Adrenal gland (tissue), 12 donors: ENCODE measurements around the gene ISL1. TPM values are rescaled to one million over a fixed set of nuclear protein-coding genes. Genes with fewer than 3 reads are reported as not detected.

Source experiments
- DNase-seq, 7 donors: peaks; one replicate each; pipeline ENCODE4 v3.0.0-alpha.2; 2019 to 2020
- H3K27ac ChIP-seq, 5 donors: fragments of 200-600 bp; sonication (generic) in 4 of 5; 1 replicate in 3 of 5; 2 replicates in 2 of 5; pipeline versions ENCODE4 v1.5.1 to v1.8.0; 2016 to 2020; ENCODE audit warnings: mild to moderate bottlenecking in 1 of 5
- H3K27me3 ChIP-seq: fragments of 200-600 bp; 2 replicates; pipeline ENCODE4 v1.8.0; 2021
- H3K36me3 ChIP-seq, 2 donors: fragments of 200-600 bp; replicated peaks in 1 of 2; 1 replicate in 1 of 2; 2 replicates in 1 of 2; pipeline versions ENCODE4 v1.5.1 to v1.8.0; 2018 to 2022
- H3K4me1 ChIP-seq, 2 donors: fragments of 200-600 bp; replicated peaks in 1 of 2; 1 replicate in 1 of 2; 2 replicates in 1 of 2; pipeline versions ENCODE4 v1.5.1 to v1.8.0; 2018 to 2021
- H3K4me3 ChIP-seq, 4 donors: fragments of 200-600 bp; sonication (generic) in 3 of 4; one replicate each; pipeline ENCODE4 v1.5.1; 2016 to 2018
- H3K9me3 ChIP-seq, 3 donors: fragments of 200-600 bp; sonication (generic) in 1 of 3; replicated peaks in 1 of 3; 1 replicate in 2 of 3; 2 replicates in 1 of 3; pipeline versions ENCODE4 v1.5.1 to v1.8.0; 2016 to 2021
- CTCF ChIP-seq, 6 experiments: fragments of 450-650 bp in 4 of 6; fragments of 200-600 bp in 2 of 6; sonication (generic) in 1 of 6; IDR thresholded peaks; 1 replicate in 5 of 6; 2 replicates in 1 of 6; pipeline versions ENCODE4 v1.5.1 to v1.8.0; 2016 to 2021; ENCODE audit warnings: antibody characterized with exemption in 6 of 6, mild to moderate bottlenecking in 2 of 6, moderate library complexity in 1 of 6
- POLR2A ChIP-seq, 2 donors: fragments of 450-650 bp; IDR thresholded peaks; one replicate each; pipeline ENCODE4 v1.6.1; 2017; ENCODE audit warnings: antibody characterized with exemption in 2 of 2, mild to moderate bottlenecking in 2 of 2, moderate library complexity in 1 of 2
- WGBS, 4 donors: extraction: QIAGEN DNeasy Blood & Tissue Kit in 2 of 4; methylation state at CpG; one replicate each; pipeline versions ENCODE4 v1.1.5 to v1.1.7; 2013 to 2017; 5-methylcytosine and 5-hydroxymethylcytosine counted together
- intact Hi-C, 2 donors: fragments of 100-400 bp; cut with DNase I; formaldehyde crosslinking; loops; one replicate each; pipeline versions ENCODE4 v1.14.1 to v1.15.0; 2022 to 2023
- polyA plus RNA-seq, 3 donors: library from polyadenylated mRNA; stranded (reverse); fragments of 200-250 nt in 2 of 3; fragments of 350-450 nt in 1 of 3; fragmentation: Illumina TruSeq in 1 of 3; extraction: RNeasy Lipid Tissue Mini Kit (QIAGEN cat#74804) in 1 of 3; gene quantifications; one replicate each; pipeline ENCODE4 v1.2.3, GENCODE V29; 2013 to 2014
- total RNA-seq, 9 donors: library from RNA; depleted of rRNA in 4 of 9; stranded (reverse); fragments of >200 nt in 4 of 9; fragments of 120-200 nt in 1 of 9; fragmentation: NEBNext Ultra II Directional in 1 of 9; extraction: Animal tissue kit (Norgen Biotek cat#: 25700) in 1 of 9; gene quantifications; one replicate each; pipeline versions ENCODE4 v1.1.0 to v1.2.4, GENCODE V29; 2013 to 2023
- donor health status: healthy with polysubstance abuse.
- donor health status: Bipolar disorder and iron deficiency.
- donor health status: DM: yes; HTN: yes; CAD: no.
- donor health status: DM: no; HTN: no; CAD: no.
- donor health status: DM: no; HTN: no; CAD: no.
- donor health status: DM: yes; HTN: yes; CAD: no.

The ISL1 gene
- total and polyA plus RNA-seq, 12 donors = 0.13 to 10.0 (median 0.69) TPM; not detected in 4

- intact Hi-C loops = no loop called here
- no peak for DNase-seq
- TF ChIP-seq CTCF (IDR thresholded peaks at IDR 0.05) = no peak
- no peak for TF ChIP-seq POLR2A (IDR thresholded peaks at IDR 0.05)
- Histone ChIP-seq H3K9me3 (no peaks in the 10 kb centered on the region), H3K27ac (no peak overlapping the region), H3K4me1 (no peaks in the 10 kb centered on the region), H3K4me3 (no peak overlapping the region), H3K36me3 (no peaks in the 10 kb centered on the region), H3K27me3 (no peaks in the 10 kb centered on the region)
- WGBS, 4 donors = 61 to 69% (median 68%) methylated on average over 3 of the region's 3 CpGs
These were observed 49.9 kb downstream of the ISL1 start for GRCh38 chr5:51433052-51433710.

- TF ChIP-seq POLR2A (IDR thresholded peaks at IDR 0.05) = no peak
- TF ChIP-seq CTCF (IDR thresholded peaks at IDR 0.05) = no peak
- H3K27ac ChIP-seq = no peak overlapping the region
- no peaks in the 10 kb centered on the region for H3K4me1 ChIP-seq
- H3K4me3 ChIP-seq = no peak overlapping the region
- DNase-seq = no peak
- intact Hi-C loops = no loop called here
- H3K27me3 ChIP-seq = no peaks in the 10 kb centered on the region
- H3K9me3 ChIP-seq = no peaks in the 10 kb centered on the region
- H3K36me3 ChIP-seq = no peaks in the 10 kb centered on the region
These were observed 56.0 kb downstream of the ISL1 start for GRCh38 chr5:51439232-51439631.
